HL-60 (cell line): Measurements from ENCODE around the gene MILR1.

Experiments used
- POLR2AphosphoS5 ChIP-seq: IDR thresholded peaks from 2 replicates; pipeline ENCODE4 v1.6.1; 2012; ENCODE audit warnings: low read depth
- TF ChIP-seq, protein P1 (sequence below): IDR thresholded peaks from one replicate; pipeline ENCODE4 v1.5.1; 2011; ENCODE audit warnings: low read length, control low read depth, inconsistent platforms; ENCODE audit not compliant: insufficient read depth
- TF ChIP-seq, protein P2 (sequence below): IDR thresholded peaks from 2 replicates; pipeline ENCODE4 v1.6.1; 2012; ENCODE audit warnings: low read depth; ENCODE audit not compliant: insufficient replicate concordance

DNA sequence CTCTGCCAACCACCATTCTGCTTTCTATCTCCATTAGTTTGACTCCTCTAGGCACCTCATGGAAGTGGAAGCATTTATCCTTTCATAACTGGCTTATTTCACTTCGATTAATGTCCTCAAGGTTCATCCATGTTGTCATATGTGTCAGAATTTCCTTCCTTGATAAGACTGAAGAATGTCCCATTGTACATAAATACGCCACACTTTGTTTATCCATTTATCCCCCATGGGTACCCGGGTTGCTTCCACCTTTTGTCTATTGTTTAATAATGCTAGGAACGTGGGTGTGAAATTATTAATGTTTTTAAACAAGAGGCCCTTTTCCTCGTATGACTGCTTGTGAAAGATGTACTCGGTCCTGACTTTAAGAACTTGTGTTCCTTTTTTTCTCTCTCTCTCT, 12.9 kb downstream of the MILR1 start:
- TF ChIP-seq, protein P1, sequence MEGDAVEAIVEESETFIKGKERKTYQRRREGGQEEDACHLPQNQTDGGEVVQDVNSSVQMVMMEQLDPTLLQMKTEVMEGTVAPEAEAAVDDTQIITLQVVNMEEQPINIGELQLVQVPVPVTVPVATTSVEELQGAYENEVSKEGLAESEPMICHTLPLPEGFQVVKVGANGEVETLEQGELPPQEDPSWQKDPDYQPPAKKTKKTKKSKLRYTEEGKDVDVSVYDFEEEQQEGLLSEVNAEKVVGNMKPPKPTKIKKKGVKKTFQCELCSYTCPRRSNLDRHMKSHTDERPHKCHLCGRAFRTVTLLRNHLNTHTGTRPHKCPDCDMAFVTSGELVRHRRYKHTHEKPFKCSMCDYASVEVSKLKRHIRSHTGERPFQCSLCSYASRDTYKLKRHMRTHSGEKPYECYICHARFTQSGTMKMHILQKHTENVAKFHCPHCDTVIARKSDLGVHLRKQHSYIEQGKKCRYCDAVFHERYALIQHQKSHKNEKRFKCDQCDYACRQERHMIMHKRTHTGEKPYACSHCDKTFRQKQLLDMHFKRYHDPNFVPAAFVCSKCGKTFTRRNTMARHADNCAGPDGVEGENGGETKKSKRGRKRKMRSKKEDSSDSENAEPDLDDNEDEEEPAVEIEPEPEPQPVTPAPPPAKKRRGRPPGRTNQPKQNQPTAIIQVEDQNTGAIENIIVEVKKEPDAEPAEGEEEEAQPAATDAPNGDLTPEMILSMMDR: no peak
- no peak for TF ChIP-seq POLR2AphosphoS5
- TF ChIP-seq, protein P2, sequence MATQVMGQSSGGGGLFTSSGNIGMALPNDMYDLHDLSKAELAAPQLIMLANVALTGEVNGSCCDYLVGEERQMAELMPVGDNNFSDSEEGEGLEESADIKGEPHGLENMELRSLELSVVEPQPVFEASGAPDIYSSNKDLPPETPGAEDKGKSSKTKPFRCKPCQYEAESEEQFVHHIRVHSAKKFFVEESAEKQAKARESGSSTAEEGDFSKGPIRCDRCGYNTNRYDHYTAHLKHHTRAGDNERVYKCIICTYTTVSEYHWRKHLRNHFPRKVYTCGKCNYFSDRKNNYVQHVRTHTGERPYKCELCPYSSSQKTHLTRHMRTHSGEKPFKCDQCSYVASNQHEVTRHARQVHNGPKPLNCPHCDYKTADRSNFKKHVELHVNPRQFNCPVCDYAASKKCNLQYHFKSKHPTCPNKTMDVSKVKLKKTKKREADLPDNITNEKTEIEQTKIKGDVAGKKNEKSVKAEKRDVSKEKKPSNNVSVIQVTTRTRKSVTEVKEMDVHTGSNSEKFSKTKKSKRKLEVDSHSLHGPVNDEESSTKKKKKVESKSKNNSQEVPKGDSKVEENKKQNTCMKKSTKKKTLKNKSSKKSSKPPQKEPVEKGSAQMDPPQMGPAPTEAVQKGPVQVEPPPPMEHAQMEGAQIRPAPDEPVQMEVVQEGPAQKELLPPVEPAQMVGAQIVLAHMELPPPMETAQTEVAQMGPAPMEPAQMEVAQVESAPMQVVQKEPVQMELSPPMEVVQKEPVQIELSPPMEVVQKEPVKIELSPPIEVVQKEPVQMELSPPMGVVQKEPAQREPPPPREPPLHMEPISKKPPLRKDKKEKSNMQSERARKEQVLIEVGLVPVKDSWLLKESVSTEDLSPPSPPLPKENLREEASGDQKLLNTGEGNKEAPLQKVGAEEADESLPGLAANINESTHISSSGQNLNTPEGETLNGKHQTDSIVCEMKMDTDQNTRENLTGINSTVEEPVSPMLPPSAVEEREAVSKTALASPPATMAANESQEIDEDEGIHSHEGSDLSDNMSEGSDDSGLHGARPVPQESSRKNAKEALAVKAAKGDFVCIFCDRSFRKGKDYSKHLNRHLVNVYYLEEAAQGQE: no peak
